Erythroblast (primary cell): Measurements from ENCODE around the gene HTR1D.

Source experiments
- GATA1 ChIP-seq: IDR thresholded peaks from 2 replicates; pipeline ENCODE4 v1.6.1; 2011; ENCODE audit warnings: low read depth, mild to moderate bottlenecking, control low read depth, low read length, moderate library complexity
- POLR2A ChIP-seq: IDR thresholded peaks from 2 replicates; pipeline ENCODE4 v1.6.1; 2011; ENCODE audit warnings: mild to moderate bottlenecking, low read length

- TF ChIP-seq POLR2A, result peak; percentile 60
- no peak for TF ChIP-seq GATA1
Observed at GRCh38 chr1:23168445-23169194, 48.7 kb downstream of the HTR1D start, which contains the start of gene LUZP1.
